IMR-90 (cell line): ENCODE results near the gene SLC16A2. TPM values are rescaled to one million over a fixed set of nuclear protein-coding genes. Genes with fewer than 3 reads are reported as not detected.

Source experiments
- ATAC-seq: fragments of 200-7000 bp; cut with Tn5 transposase; 2 replicates; pipeline ENCODE4 v1.9.1; 2020; ENCODE audit warnings: low read depth, mild to moderate bottlenecking, moderate library complexity
- BruUV-seq: library from RNA; stranded (reverse); fragments of 400-500 nt; replicated peaks from 2 replicates; lab custom pipeline; 2021; lab: Mats Ljungman, UMichigan
- CTCF ChIA-PET: fragments of 300-600 bp; formaldehyde crosslinking; extraction: SDS; loops from one replicate; lab custom pipeline; 2021; ENCODE audit warnings: antibody characterized with exemption; lab: Yijun Ruan, JAX
- POLR2A ChIA-PET: fragments of 300-600 bp; sonication (Branson Sonifier 250); formaldehyde crosslinking; loops from one replicate; lab custom pipeline; 2022; ENCODE audit warnings: antibody characterized with exemption; ENCODE audit not compliant: unreplicated experiment; lab: Charles Lee
- DNase-seq: peaks from one replicate; pipeline ENCODE4 v3.0.0; 2013
- H2AFZ ChIP-seq: replicated peaks from 2 replicates; pipeline ENCODE3; 2013; ENCODE audit warnings: low read length, mild to moderate bottlenecking; ENCODE audit not compliant: poor library complexity
- H2AK5ac ChIP-seq: 2 replicates; pipeline ENCODE4 v1.6.1; 2013; ENCODE audit warnings: low read depth, low read length, inconsistent platforms
- H2AK9ac ChIP-seq: replicated peaks from 2 replicates; pipeline ENCODE3; 2013; ENCODE audit warnings: mild to moderate bottlenecking, low read depth, low read length, moderate library complexity; ENCODE audit not compliant: poor library complexity
- H2BK120ac ChIP-seq: 2 replicates; pipeline ENCODE4 v1.6.1; 2013; ENCODE audit warnings: low read depth, low read length, inconsistent platforms
- H2BK15ac ChIP-seq: 3 replicates; pipeline ENCODE4 v1.6.1; 2013; ENCODE audit warnings: low read depth, low read length, inconsistent platforms
- H2BK20ac ChIP-seq: 2 replicates; pipeline ENCODE4 v1.6.1; 2013; ENCODE audit warnings: low read depth, mild to moderate bottlenecking, inconsistent platforms, low read length, moderate library complexity
- H2BK5ac ChIP-seq: 2 replicates; pipeline ENCODE4 v1.6.1; 2013; ENCODE audit warnings: mild to moderate bottlenecking, low read depth, low read length, inconsistent platforms; ENCODE audit not compliant: poor library complexity, severe bottlenecking
- H3K14ac ChIP-seq: replicated peaks from 2 replicates; pipeline ENCODE4 v1.6.1; 2013; ENCODE audit warnings: low read depth, low read length, inconsistent platforms
- H3K18ac ChIP-seq: 2 replicates; pipeline ENCODE4 v1.6.1; 2013; ENCODE audit warnings: low read depth, low read length, control low read depth
- H3K23ac ChIP-seq: 2 replicates; pipeline ENCODE4 v1.6.1; 2013; ENCODE audit warnings: low read depth, low read length, inconsistent platforms
- H3K27ac ChIP-seq: 2 replicates; pipeline ENCODE4 v1.5.1; 2013; ENCODE audit warnings: mild to moderate bottlenecking, control low read depth, low read length; ENCODE audit not compliant: insufficient read depth
- H3K27me3 ChIP-seq: 2 replicates; pipeline ENCODE4 v1.6.1; 2013; ENCODE audit warnings: low read length; ENCODE audit not compliant: control insufficient read depth, insufficient read depth
- H3K36me3 ChIP-seq: 2 replicates; pipeline ENCODE4 v1.6.1; 2013; ENCODE audit warnings: low read length, mixed read lengths; ENCODE audit not compliant: control insufficient read depth, insufficient read depth
- H3K4ac ChIP-seq: 2 replicates; pipeline ENCODE4 v1.6.1; 2013; ENCODE audit warnings: low read depth, low read length, inconsistent platforms
- H3K4me1 ChIP-seq: 2 replicates; pipeline ENCODE4 v1.6.1; 2013; ENCODE audit warnings: low read length, mixed read lengths; ENCODE audit not compliant: control insufficient read depth, insufficient read depth
- H3K4me2 ChIP-seq: 2 replicates; pipeline ENCODE4 v1.6.1; 2013; ENCODE audit warnings: low read depth, mild to moderate bottlenecking, control low read depth, low read length, moderate library complexity
- H3K4me3 ChIP-seq: 2 replicates; pipeline ENCODE4 v1.5.1; 2013; ENCODE audit warnings: low read depth, mild to moderate bottlenecking, control low read depth, low read length, moderate library complexity; ENCODE audit not compliant: insufficient read depth
- H3K56ac ChIP-seq: 2 replicates; pipeline ENCODE4 v1.6.1; 2013; ENCODE audit warnings: low read length, inconsistent platforms; ENCODE audit not compliant: insufficient read depth; ENCODE audit errors: extremely low read depth
- H3K79me1 ChIP-seq, 2 experiments: 2 replicates each; pipeline ENCODE4 v1.6.1; 2013; ENCODE audit warnings: low read length in 2 of 2, inconsistent platforms in 1 of 2, low read depth in 1 of 2
- H3K9ac ChIP-seq: 2 replicates; pipeline ENCODE4 v1.6.1; 2013; ENCODE audit warnings: low read depth, low read length, control low read depth
- H3K9me1 ChIP-seq: 2 replicates; pipeline ENCODE4 v1.6.1; 2013; ENCODE audit warnings: low read length, inconsistent platforms; ENCODE audit not compliant: insufficient read depth
- H3K9me3 ChIP-seq: 2 replicates; pipeline ENCODE4 v1.6.1; 2013; ENCODE audit warnings: low read length; ENCODE audit not compliant: control insufficient read depth, insufficient read depth
- H4K20me1 ChIP-seq: 2 replicates; pipeline ENCODE4 v1.6.1; 2013; ENCODE audit warnings: low read length, inconsistent platforms; ENCODE audit not compliant: insufficient read depth
- H4K5ac ChIP-seq: 2 replicates; pipeline ENCODE4 v1.6.1; 2013; ENCODE audit warnings: mild to moderate bottlenecking, low read depth, low read length, control low read depth
- H4K8ac ChIP-seq, 2 experiments: 2 replicates each; pipeline ENCODE4 v1.6.1; 2013; ENCODE audit warnings: low read depth in 2 of 2, low read length in 2 of 2, control low read depth in 1 of 2, inconsistent platforms in 1 of 2
- H4K91ac ChIP-seq: 2 replicates; pipeline ENCODE4 v1.6.1; 2013; ENCODE audit warnings: low read depth, low read length, inconsistent platforms; ENCODE audit not compliant: insufficient read depth
- BHLHE40 ChIP-seq: fragments of 150-350 bp; IDR thresholded peaks from 2 replicates; pipeline ENCODE4 v1.6.1; 2016; ENCODE audit warnings: mild to moderate bottlenecking, low read depth, low read length
- CEBPB ChIP-seq: IDR thresholded peaks from 2 replicates; pipeline ENCODE4 v1.6.1; 2012; ENCODE audit warnings: low read depth, low read length, improper control_type of control experiment
- FOS ChIP-seq: fragments of 150-350 bp; IDR thresholded peaks from 2 replicates; pipeline ENCODE4 v1.6.1; 2016; ENCODE audit warnings: low read depth, low read length
- MAFK ChIP-seq: IDR thresholded peaks from 2 replicates; pipeline ENCODE4 v1.6.1; 2012; ENCODE audit warnings: low read depth, low read length, improper control_type of control experiment
- MAZ ChIP-seq: IDR thresholded peaks from 2 replicates; pipeline ENCODE4 v1.6.1; 2012; ENCODE audit warnings: low read depth, mild to moderate bottlenecking, low read length, improper control_type of control experiment, moderate library complexity, borderline replicate concordance
- SMC3 ChIP-seq: fragments of 150-350 bp; IDR thresholded peaks from 2 replicates; pipeline ENCODE4 v1.6.1; 2016; ENCODE audit warnings: low read depth, mild to moderate bottlenecking, antibody characterized with exemption, low read length, moderate library complexity
- WGBS, 2 experiments: methylation state at CpG; one replicate each; pipeline versions ENCODE4 v1.1.5 to v1.1.7; 2013; ENCODE audit warnings: missing lambda C conversion rate in 2 of 2; ENCODE audit not compliant: insufficient read length in 1 of 2; ENCODE audit errors: extremely low coverage in 2 of 2; 5-methylcytosine and 5-hydroxymethylcytosine counted together
- dilution Hi-C: fragments of 300-500 bp; cut with HindIII; formaldehyde crosslinking; loops from one replicate; pipeline ENCODE4 v1.14.3; 2018; ENCODE audit warnings: low sequenced_read_pairs; ENCODE audit not compliant: unreplicated experiment
- in situ Hi-C: fragments of 300-500 bp; cut with MboI; formaldehyde crosslinking; loops from 3 replicates; pipeline ENCODE4 v1.14.3; 2019; ENCODE audit warnings: low sequenced_read_pairs, inconsistent platforms, mixed read lengths
- intact Hi-C: fragments of 100-400 bp; cut with micrococcal nuclease; formaldehyde crosslinking; loops from 2 replicates; pipeline ENCODE4 v1.10.0; 2022
- polyA plus RNA-seq, 3 experiments: library from polyadenylated mRNA; depleted of rRNA; stranded (reverse); fragments of >200 nt; gene quantifications; 2 replicates each; pipeline ENCODE4 v1.2.3, GENCODE V29; 2012; ENCODE audit warnings: low replicate concordance in 1 of 3
- total RNA-seq: library from RNA; depleted of rRNA; stranded (reverse); fragments of >200 nt; gene quantifications from 2 replicates; pipeline ENCODE4 v1.2.3, GENCODE V29; 2012

Gene SLC16A2
- total and polyA plus RNA-seq, 2 of the 4 experiments (the other 2 are of a cell fraction): 6.1 to 23.8 TPM

DNA sequence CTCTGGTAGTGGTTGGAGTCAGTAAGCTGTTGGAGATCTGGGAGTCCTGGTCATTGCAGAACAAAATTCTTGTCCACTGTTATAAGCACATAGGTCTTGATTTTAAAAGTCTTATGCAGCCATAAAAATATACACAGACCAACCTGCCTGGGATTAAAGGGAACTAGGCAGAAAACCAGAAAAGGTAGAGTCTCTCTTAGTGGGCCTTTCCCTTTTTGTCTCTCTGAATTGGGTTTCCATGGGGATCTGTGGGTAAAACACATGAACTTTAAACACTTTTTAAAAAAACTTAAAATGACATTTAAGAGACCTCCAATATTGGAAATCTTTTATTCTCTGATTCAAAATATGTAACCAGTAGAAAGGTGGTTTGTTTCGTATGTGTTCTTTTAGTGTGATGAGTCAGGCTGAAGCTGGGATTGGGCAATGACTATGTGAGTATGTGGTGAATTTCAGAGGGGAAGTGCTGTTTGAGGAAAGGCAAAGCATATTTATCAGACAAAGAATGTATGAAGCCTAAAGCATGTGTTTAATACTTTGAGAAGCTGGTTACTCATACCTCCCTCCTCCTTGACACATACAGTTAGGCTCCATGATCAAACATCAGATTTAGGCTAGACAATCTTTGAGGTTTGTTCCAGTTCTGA, 29.6 kb downstream of the SLC16A2 start:
- POLR2A ChIA-PET: no interaction called here
- BruUV-seq: no TSS peak
- Histone ChIP-seq H3K9me3 (no peaks in the 10 kb centered on the region), H3K9me1 (peaks cover 14% of the 10 kb centered on the region), H3K18ac (peak overlapping the region; percentile 48), H2AK5ac (peak overlapping the region; percentile 97), H4K8ac (peak overlapping the region in 1 of 2 experiments; percentile 63; a peak in 3 of 4 replicates), H3K27me3 (peaks cover 2% of the 10 kb centered on the region; the same call in 1 of the 2 replicates), H3K27ac (peak overlapping the region; percentile 79), H2AFZ (no peak overlapping the region), H3K56ac (peak overlapping the region; percentile 34), H3K79me1 (peaks cover 10 to 20% of the 10 kb centered on the region in 2 experiments; a peak in 1 of 4 replicates), H3K4me3 (no peak overlapping the region), H3K14ac (peak overlapping the region; percentile 78), H4K91ac (peak overlapping the region; percentile 87), H3K9ac (no peak overlapping the region), H3K4me2 (no peak overlapping the region), H2BK15ac (peak overlapping the region; percentile 61; the same call in 1 of the 3 replicates), H4K5ac (peak overlapping the region; percentile 38; the same call in 1 of the 2 replicates), H3K4ac (peak overlapping the region; percentile 91), H2BK120ac (peak overlapping the region; percentile 91), H4K20me1 (peaks cover 9% of the 10 kb centered on the region; the same call in 1 of the 2 replicates), H3K23ac (0 out of 2 replicates have a peak overlapping the region, but pooled peaks have one; percentile 62), H2BK20ac (peak overlapping the region; percentile 90), H2AK9ac (peak overlapping the region; percentile 57), H3K36me3 (no peaks in the 10 kb centered on the region), H3K4me1 (peaks cover 6% of the 10 kb centered on the region), H2BK5ac (peak overlapping the region; percentile 82)
- in situ Hi-C loops: no loop called here
- ATAC-seq (peak; percentile 91), DNase-seq (peak; percentile 94)
- TF ChIP-seq FOS (peak; percentile 79), MAFK (no peak), MAZ (no peak), SMC3 (no peak), BHLHE40 (0 out of 2 replicates have a peak, but pooled peaks have one; percentile 11), CEBPB (peak; percentile 98)
- intact Hi-C loops: loop anchor here (1.0 to 2.0 kb wide), 2 partner anchors 30 to 68 kb away; partner anchors contain the start of gene SLC16A2
- no CpG with 5 or more reads among the region's 1 CpG for WGBS, 2 experiments
- CTCF ChIA-PET: interaction anchor here (0.5 kb wide), 1 partner anchor 106 kb away, joined by 3 read pairs; no protein-coding TSS in a partner anchor
- dilution Hi-C loops: no loop called here
